Mammary epithelial cell (primary cell): ENCODE data around the gene IL2RA.
A peak's percentile ranks its signal among the peaks of the same experiment; 100 is the strongest.

ENCODE experiments used
- CTCF ChIP-seq, 2 donors: IDR thresholded peaks in 1 of 2; conservative IDR thresholded peaks in 1 of 2; 2 replicates each; pipeline ENCODE4 v1.5.1; 2011 to 2012; ENCODE audit warnings: inconsistent platforms in 2 of 2, low read length in 2 of 2, mild to moderate bottlenecking in 2 of 2, control low read depth in 1 of 2, low read depth in 1 of 2; ENCODE audit not compliant: insufficient read depth in 1 of 2; ENCODE audit errors: extremely low read depth in 1 of 2
- EZH2 ChIP-seq: IDR thresholded peaks from 2 replicates; pipeline ENCODE4 v1.6.1; 2012; ENCODE audit warnings: low read length, inconsistent platforms, borderline replicate concordance

- TF ChIP-seq CTCF (conservative IDR thresholded peaks at IDR 0.05 in 1 of 2, IDR thresholded peaks at IDR 0.05 in 1 of 2; ENCODE audit: extremely low read depth in 1 of 2, insufficient read depth in 1 of 2, low read depth in 1 of 2, low read length in 2 of 2), result peak; percentile 74 to 79
- TF ChIP-seq EZH2, result no peak
These were observed 24.4 kb upstream of the IL2RA start for GRCh38 chr10:6086375-6087233.
